Glutamatergic neuron (in vitro differentiated cells): Measurements from ENCODE around the gene ADSL. TPM values are rescaled to one million over a fixed set of nuclear protein-coding genes. Genes with fewer than 3 reads are reported as not detected.

ENCODE experiments used
- DNase-seq: peaks from one replicate; pipeline ENCODE4 v3.0.0; 2022
- H3K27ac Mint-ChIP-seq: one replicate; pipeline ENCODE4 v1.8.0; 2020; ENCODE audit warnings: mild to moderate bottlenecking, mixed read lengths, inconsistent platforms; ENCODE audit not compliant: unreplicated experiment
- H3K27me3 Mint-ChIP-seq: one replicate; pipeline ENCODE4 v1.8.0; 2020; ENCODE audit warnings: mild to moderate bottlenecking, moderate library complexity, mixed read lengths, inconsistent platforms; ENCODE audit not compliant: unreplicated experiment
- H3K36me3 Mint-ChIP-seq: one replicate; pipeline ENCODE4 v1.8.0; 2020; ENCODE audit warnings: mild to moderate bottlenecking, mixed read lengths, inconsistent platforms; ENCODE audit not compliant: unreplicated experiment
- H3K4me1 Mint-ChIP-seq: one replicate; pipeline ENCODE4 v1.8.0; 2020; ENCODE audit warnings: mild to moderate bottlenecking, low read depth, mixed read lengths, inconsistent platforms; ENCODE audit not compliant: unreplicated experiment
- H3K4me3 Mint-ChIP-seq: one replicate; pipeline ENCODE4 v1.8.0; 2020; ENCODE audit warnings: mild to moderate bottlenecking, mixed read lengths, inconsistent platforms; ENCODE audit not compliant: unreplicated experiment
- H3K9me3 Mint-ChIP-seq: one replicate; pipeline ENCODE4 v1.8.0; 2020; ENCODE audit warnings: mild to moderate bottlenecking, moderate library complexity, mixed read lengths, inconsistent platforms; ENCODE audit not compliant: unreplicated experiment
- CTCF ChIP-seq: fragments of 200-600 bp; sonication (generic); IDR thresholded peaks from one replicate; pipeline ENCODE4 v1.5.0; 2021; ENCODE audit not compliant: partially characterized antibody, unreplicated experiment
- total RNA-seq: library from RNA; stranded (reverse); fragmentation: NEBNext Ultra II Directional; extraction: Animal tissue kit (Norgen Biotek cat#: 25700); gene quantifications from one replicate; pipeline ENCODE4 v1.2.1, GENCODE V29; 2021; ENCODE audit not compliant: unreplicated experiment

ADSL gene
- total RNA-seq, 1 donor from 2014 or later: 62.3 TPM

GRCh38 chr22:40326905-40327735 is 19.2 kb upstream of the ADSL start:
- TF ChIP-seq CTCF: no peak
- no peak overlapping the region for H3K27ac Mint-ChIP-seq
- H3K9me3 Mint-ChIP-seq: peaks cover 4% of the 10 kb centered on the region
- no peaks in the 10 kb centered on the region for H3K36me3 Mint-ChIP-seq
- H3K27me3 Mint-ChIP-seq: peaks cover 5% of the 10 kb centered on the region
- peaks cover 20% of the 10 kb centered on the region for H3K4me1 Mint-ChIP-seq
- H3K4me3 Mint-ChIP-seq: no peak overlapping the region
- DNase-seq: no peak

- peaks cover 5% of the 10 kb centered on the region for H3K27me3 Mint-ChIP-seq
- no peak overlapping the region for H3K4me3 Mint-ChIP-seq
- H3K27ac Mint-ChIP-seq: no peak overlapping the region
- peaks cover 25% of the 10 kb centered on the region for H3K4me1 Mint-ChIP-seq
- peaks cover 4% of the 10 kb centered on the region for H3K9me3 Mint-ChIP-seq
- TF ChIP-seq CTCF: no peak
- H3K36me3 Mint-ChIP-seq: no peaks in the 10 kb centered on the region
- DNase-seq: no peak
Measured at GRCh38 chr22:40328546-40329456, 17.5 kb upstream of the ADSL start.

- H3K9me3 Mint-ChIP-seq: peaks cover 6% of the 10 kb centered on the region
- no peak for DNase-seq
- peaks cover 5% of the 10 kb centered on the region for H3K27me3 Mint-ChIP-seq
- peaks cover 28% of the 10 kb centered on the region for H3K4me1 Mint-ChIP-seq
- H3K4me3 Mint-ChIP-seq: no peak overlapping the region
- H3K27ac Mint-ChIP-seq: no peak overlapping the region
- H3K36me3 Mint-ChIP-seq: no peaks in the 10 kb centered on the region
- no peak for TF ChIP-seq CTCF
Measured at GRCh38 chr22:40329466-40329865, 16.8 kb upstream of the ADSL start.

- Mint-ChIP-seq H3K4me1 (peaks cover 32% of the 10 kb centered on the region), H3K9me3 (peaks cover 6% of the 10 kb centered on the region), H3K36me3 (no peaks in the 10 kb centered on the region), H3K27me3 (peaks cover 5% of the 10 kb centered on the region), H3K27ac (peak overlapping the region; percentile 75), H3K4me3 (peak overlapping the region; percentile 58)
- no peak for TF ChIP-seq CTCF
- DNase-seq: no peak
Measured at GRCh38 chr22:40330086-40330485, 16.2 kb upstream of the ADSL start.

GRCh38 chr22:40330615-40331014 is 15.7 kb upstream of the ADSL start:
- peaks cover 5% of the 10 kb centered on the region for H3K27me3 Mint-ChIP-seq
- no peak for DNase-seq
- H3K4me3 Mint-ChIP-seq: peak overlapping the region; percentile 67
- H3K4me1 Mint-ChIP-seq: peaks cover 32% of the 10 kb centered on the region
- peak overlapping the region; percentile 80 for H3K27ac Mint-ChIP-seq
- no peak for TF ChIP-seq CTCF
- H3K36me3 Mint-ChIP-seq: no peaks in the 10 kb centered on the region
- H3K9me3 Mint-ChIP-seq: peaks cover 6% of the 10 kb centered on the region
